K562 (cell line): ENCODE measurements around the gene TFEB. TPM values are rescaled to one million over a fixed set of nuclear protein-coding genes. Genes with fewer than 3 reads are reported as not detected.

Experiments
- FOS ChIP-seq: IDR thresholded peaks from 3 replicates; pipeline ENCODE4 v1.6.1; 2011; ENCODE audit not compliant: insufficient read length; ENCODE audit errors: extremely low read depth
- IFI16 ChIP-seq: fragments of 250-450 bp; sonication (Bioruptor Pico); IDR thresholded peaks from 2 replicates; pipeline ENCODE4 v2.1.2; 2022; ENCODE audit warnings: mild to moderate bottlenecking, inconsistent platforms
- LARP7 ChIP-seq: fragments of 450-650 bp; IDR thresholded peaks from 2 replicates; pipeline ENCODE4 v1.6.1; 2016
- ZNF24 ChIP-seq: fragments of 450-650 bp; IDR thresholded peaks from 2 replicates; pipeline ENCODE4 v1.6.1; 2016
- polyA plus RNA-seq, 8 experiments: library from polyadenylated mRNA; depleted of rRNA in 4 of 8; stranded (reverse) in 5 of 8; unstranded in 3 of 8; fragments of >200 nt; fragmentation: Nextera tagmentation in 2 of 8; fragmentation: Illumina TruSeq in 1 of 8; extraction: Ambion mirVana in 2 of 8; extraction: Trizol in 1 of 8; gene quantifications; 2 replicates each; pipeline versions ENCODE4 v1.2.1 to v1.2.3, GENCODE V29; 2011 to 2014; ENCODE audit warnings: inconsistent platforms in 1 of 8, missing spikeins in 1 of 8
- total RNA-seq, 7 experiments: library from RNA; depleted of rRNA in 6 of 7; stranded (reverse); fragments of >200 nt in 6 of 7; fragmentation: Illumina TruSeq in 2 of 7; extraction: Trizol in 2 of 7; gene quantifications; 2 replicates each; pipeline versions ENCODE4 v1.2.1 to v1.2.3, GENCODE V29; 2011 to 2021; ENCODE audit warnings: low replicate concordance in 1 of 7
- TF ChIP-seq, protein P1 (sequence below), 2 experiments: IDR thresholded peaks; 2 replicates each; pipeline ENCODE4 v1.6.1; 2012; ENCODE audit warnings: improper control_type of control experiment in 2 of 2, low read depth in 2 of 2, low read length in 2 of 2, borderline replicate concordance in 1 of 2
- TF ChIP-seq, protein P2 (sequence below), 2 experiments: fragments of 450-650 bp; IDR thresholded peaks; 2 replicates each; pipeline ENCODE4 v1.6.1; 2016
- TF ChIP-seq, protein P3 (sequence below): fragments of 450-650 bp; conservative IDR thresholded peaks from 2 replicates; pipeline ENCODE4 v1.6.1; 2016; ENCODE audit warnings: missing genetic modification characterization, low read depth, mild to moderate bottlenecking, missing compliant biosample characterization, moderate library complexity
- TF ChIP-seq, protein P4 (sequence below): fragments of 200-800 bp; sonication (Bioruptor generic); IDR thresholded peaks from 2 replicates; pipeline ENCODE4 v1.6.1; 2016; ENCODE audit warnings: missing genetic modification characterization, missing compliant biosample characterization
- TF ChIP-seq, protein P5 (sequence below): fragments of 450-650 bp; formaldehyde crosslinking; IDR thresholded peaks from 2 replicates; pipeline ENCODE4 v1.4.0; 2022; ENCODE audit warnings: missing genetic modification characterization
- TF ChIP-seq, protein P6 (sequence below): fragments of 250-450 bp; sonication (Bioruptor Pico); IDR thresholded peaks from 2 replicates; pipeline ENCODE4 v1.8.0; 2021; ENCODE audit warnings: moderate library complexity, mild to moderate bottlenecking, inconsistent platforms

Gene TFEB
- total and polyA plus RNA-seq, 9 of the 15 experiments (the other 6 are each of a cell fraction or from before 2014, with no cell fraction given) = 0.04 to 4.7 (median 2.0) TPM

DNA sequence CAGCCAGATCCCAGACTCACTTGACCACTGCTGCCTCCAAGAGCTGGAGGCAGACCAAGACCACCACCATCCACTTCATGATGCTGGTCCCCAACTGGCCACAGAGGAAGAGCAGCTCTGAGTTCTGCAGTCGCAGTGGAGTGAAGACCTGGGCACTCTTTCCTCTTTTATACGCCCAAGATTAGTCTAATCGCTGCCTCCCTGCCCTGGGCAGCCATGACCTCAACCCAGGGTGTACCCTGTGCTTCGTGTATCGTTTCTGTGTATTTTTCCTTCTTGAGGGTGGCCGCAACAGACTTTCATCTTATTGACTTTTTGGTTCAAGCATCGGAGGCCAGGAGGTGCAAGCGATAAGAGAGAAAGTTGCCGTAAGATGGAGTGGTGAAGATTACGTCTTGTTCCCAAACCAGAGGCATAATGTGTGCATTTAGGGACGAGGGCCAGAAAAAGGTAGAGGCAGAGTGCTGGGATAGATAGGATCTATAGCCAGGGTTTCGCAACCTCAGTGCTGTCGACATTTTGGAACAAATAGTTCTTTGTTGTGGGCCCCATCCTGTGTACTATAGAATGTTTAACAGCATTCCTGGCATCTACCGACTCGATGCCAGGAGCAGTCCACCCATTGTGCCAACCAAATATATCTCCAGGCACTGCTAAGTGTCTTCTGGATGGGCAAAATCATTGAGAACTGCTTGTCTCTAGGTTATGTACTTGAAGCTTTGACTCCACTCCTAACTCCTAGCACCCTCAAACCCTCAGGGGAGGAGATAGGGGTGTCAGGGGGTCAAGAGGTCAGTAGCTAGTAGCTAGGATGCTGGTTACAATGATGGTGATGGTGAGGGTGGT is 12.1 kb upstream of the TFEB start, which contains the start of gene PGC (continued):
- TF ChIP-seq IFI16 (CRISPR knock-in tag) = no peak
- TF ChIP-seq, protein P1, sequence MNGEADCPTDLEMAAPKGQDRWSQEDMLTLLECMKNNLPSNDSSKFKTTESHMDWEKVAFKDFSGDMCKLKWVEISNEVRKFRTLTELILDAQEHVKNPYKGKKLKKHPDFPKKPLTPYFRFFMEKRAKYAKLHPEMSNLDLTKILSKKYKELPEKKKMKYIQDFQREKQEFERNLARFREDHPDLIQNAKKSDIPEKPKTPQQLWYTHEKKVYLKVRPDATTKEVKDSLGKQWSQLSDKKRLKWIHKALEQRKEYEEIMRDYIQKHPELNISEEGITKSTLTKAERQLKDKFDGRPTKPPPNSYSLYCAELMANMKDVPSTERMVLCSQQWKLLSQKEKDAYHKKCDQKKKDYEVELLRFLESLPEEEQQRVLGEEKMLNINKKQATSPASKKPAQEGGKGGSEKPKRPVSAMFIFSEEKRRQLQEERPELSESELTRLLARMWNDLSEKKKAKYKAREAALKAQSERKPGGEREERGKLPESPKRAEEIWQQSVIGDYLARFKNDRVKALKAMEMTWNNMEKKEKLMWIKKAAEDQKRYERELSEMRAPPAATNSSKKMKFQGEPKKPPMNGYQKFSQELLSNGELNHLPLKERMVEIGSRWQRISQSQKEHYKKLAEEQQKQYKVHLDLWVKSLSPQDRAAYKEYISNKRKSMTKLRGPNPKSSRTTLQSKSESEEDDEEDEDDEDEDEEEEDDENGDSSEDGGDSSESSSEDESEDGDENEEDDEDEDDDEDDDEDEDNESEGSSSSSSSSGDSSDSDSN (IDR thresholded peaks at IDR 0.05; ENCODE audit: borderline replicate concordance in 1 of 2, low read depth in 2 of 2, low read length in 2 of 2) = no peak
- TF ChIP-seq FOS = no peak
- TF ChIP-seq, protein P2, sequence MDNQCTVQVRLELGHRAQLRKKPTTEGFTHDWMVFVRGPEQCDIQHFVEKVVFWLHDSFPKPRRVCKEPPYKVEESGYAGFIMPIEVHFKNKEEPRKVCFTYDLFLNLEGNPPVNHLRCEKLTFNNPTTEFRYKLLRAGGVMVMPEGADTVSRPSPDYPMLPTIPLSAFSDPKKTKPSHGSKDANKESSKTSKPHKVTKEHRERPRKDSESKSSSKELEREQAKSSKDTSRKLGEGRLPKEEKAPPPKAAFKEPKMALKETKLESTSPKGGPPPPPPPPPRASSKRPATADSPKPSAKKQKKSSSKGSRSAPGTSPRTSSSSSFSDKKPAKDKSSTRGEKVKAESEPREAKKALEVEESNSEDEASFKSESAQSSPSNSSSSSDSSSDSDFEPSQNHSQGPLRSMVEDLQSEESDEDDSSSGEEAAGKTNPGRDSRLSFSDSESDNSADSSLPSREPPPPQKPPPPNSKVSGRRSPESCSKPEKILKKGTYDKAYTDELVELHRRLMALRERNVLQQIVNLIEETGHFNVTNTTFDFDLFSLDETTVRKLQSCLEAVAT (IDR thresholded peaks at IDR 0.05) = no peak
- TF ChIP-seq, protein P3, sequence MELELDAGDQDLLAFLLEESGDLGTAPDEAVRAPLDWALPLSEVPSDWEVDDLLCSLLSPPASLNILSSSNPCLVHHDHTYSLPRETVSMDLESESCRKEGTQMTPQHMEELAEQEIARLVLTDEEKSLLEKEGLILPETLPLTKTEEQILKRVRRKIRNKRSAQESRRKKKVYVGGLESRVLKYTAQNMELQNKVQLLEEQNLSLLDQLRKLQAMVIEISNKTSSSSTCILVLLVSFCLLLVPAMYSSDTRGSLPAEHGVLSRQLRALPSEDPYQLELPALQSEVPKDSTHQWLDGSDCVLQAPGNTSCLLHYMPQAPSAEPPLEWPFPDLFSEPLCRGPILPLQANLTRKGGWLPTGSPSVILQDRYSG (tag) = no peak
- TF ChIP-seq, protein P4, sequence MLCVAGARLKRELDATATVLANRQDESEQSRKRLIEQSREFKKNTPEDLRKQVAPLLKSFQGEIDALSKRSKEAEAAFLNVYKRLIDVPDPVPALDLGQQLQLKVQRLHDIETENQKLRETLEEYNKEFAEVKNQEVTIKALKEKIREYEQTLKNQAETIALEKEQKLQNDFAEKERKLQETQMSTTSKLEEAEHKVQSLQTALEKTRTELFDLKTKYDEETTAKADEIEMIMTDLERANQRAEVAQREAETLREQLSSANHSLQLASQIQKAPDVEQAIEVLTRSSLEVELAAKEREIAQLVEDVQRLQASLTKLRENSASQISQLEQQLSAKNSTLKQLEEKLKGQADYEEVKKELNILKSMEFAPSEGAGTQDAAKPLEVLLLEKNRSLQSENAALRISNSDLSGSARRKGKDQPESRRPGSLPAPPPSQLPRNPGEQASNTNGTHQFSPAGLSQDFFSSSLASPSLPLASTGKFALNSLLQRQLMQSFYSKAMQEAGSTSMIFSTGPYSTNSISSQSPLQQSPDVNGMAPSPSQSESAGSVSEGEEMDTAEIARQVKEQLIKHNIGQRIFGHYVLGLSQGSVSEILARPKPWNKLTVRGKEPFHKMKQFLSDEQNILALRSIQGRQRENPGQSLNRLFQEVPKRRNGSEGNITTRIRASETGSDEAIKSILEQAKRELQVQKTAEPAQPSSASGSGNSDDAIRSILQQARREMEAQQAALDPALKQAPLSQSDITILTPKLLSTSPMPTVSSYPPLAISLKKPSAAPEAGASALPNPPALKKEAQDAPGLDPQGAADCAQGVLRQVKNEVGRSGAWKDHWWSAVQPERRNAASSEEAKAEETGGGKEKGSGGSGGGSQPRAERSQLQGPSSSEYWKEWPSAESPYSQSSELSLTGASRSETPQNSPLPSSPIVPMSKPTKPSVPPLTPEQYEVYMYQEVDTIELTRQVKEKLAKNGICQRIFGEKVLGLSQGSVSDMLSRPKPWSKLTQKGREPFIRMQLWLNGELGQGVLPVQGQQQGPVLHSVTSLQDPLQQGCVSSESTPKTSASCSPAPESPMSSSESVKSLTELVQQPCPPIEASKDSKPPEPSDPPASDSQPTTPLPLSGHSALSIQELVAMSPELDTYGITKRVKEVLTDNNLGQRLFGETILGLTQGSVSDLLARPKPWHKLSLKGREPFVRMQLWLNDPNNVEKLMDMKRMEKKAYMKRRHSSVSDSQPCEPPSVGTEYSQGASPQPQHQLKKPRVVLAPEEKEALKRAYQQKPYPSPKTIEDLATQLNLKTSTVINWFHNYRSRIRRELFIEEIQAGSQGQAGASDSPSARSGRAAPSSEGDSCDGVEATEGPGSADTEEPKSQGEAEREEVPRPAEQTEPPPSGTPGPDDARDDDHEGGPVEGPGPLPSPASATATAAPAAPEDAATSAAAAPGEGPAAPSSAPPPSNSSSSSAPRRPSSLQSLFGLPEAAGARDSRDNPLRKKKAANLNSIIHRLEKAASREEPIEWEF (CRISPR knock-in tag) = no peak
- TF ChIP-seq, protein P5, sequence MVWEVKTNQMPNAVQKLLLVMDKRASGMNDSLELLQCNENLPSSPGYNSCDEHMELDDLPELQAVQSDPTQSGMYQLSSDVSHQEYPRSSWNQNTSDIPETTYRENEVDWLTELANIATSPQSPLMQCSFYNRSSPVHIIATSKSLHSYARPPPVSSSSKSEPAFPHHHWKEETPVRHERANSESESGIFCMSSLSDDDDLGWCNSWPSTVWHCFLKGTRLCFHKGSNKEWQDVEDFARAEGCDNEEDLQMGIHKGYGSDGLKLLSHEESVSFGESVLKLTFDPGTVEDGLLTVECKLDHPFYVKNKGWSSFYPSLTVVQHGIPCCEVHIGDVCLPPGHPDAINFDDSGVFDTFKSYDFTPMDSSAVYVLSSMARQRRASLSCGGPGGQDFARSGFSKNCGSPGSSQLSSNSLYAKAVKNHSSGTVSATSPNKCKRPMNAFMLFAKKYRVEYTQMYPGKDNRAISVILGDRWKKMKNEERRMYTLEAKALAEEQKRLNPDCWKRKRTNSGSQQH (CRISPR knock-in tag) = no peak
- TF ChIP-seq, protein P6, sequence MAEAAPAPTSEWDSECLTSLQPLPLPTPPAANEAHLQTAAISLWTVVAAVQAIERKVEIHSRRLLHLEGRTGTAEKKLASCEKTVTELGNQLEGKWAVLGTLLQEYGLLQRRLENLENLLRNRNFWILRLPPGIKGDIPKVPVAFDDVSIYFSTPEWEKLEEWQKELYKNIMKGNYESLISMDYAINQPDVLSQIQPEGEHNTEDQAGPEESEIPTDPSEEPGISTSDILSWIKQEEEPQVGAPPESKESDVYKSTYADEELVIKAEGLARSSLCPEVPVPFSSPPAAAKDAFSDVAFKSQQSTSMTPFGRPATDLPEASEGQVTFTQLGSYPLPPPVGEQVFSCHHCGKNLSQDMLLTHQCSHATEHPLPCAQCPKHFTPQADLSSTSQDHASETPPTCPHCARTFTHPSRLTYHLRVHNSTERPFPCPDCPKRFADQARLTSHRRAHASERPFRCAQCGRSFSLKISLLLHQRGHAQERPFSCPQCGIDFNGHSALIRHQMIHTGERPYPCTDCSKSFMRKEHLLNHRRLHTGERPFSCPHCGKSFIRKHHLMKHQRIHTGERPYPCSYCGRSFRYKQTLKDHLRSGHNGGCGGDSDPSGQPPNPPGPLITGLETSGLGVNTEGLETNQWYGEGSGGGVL = no peak
- no peak; the same call in 1 of the 2 replicates for TF ChIP-seq ZNF24
- TF ChIP-seq LARP7 = no peak
